GM18507 (cell line): ENCODE results near the gene TSKU.
"Not testable (repeated sequence)": the region's sequence is repeated elsewhere in the genome, so short reads cannot be mapped to it uniquely, and the experiment has no call there.

Experiments
- DNase-seq: peaks from one replicate; pipeline ENCODE4 v3.0.0; 2011; ENCODE audit warnings: low read depth; ENCODE audit not compliant: insufficient read length; ENCODE audit errors: extremely low spot score
- FAIRE-seq: peaks from 2 replicates; lab custom pipeline; 2011; peaks lifted over from hg19 to GRCh38; lab: Jason Lieb, UNC

The TSKU gene

GRCh38 chr11:76783294-76783895, at the start of gene TSKU:
Gene TSKU (plus strand): TSS chr11:76783356. CDS start chr11:76795617, 12,261 bp downstream.
- no peak for DNase-seq
- FAIRE-seq: no peak

- FAIRE-seq: not testable (repeated sequence)
Observed at GRCh38 chr11:76733906-76734305, 49.2 kb upstream of the TSKU start.

GRCh38 chr11:76734456-76735420, 48.4 kb upstream of the TSKU start:
- no peak for FAIRE-seq
- DNase-seq: no peak

More at GRCh38 chr11:76733906-76734305, 49.2 kb upstream of the TSKU start:
- peak; percentile 32 for DNase-seq

GRCh38 chr11:76735841-76736240, 47.3 kb upstream of the TSKU start:
- DNase-seq (no peak), FAIRE-seq (no peak)

- FAIRE-seq (no peak), DNase-seq (no peak)
Observed at GRCh38 chr11:76736266-76736665, 46.9 kb upstream of the TSKU start.

GRCh38 chr11:76736773-76737495, 46.2 kb upstream of the TSKU start:
- DNase-seq: no peak
- FAIRE-seq: no peak

- FAIRE-seq (no peak), DNase-seq (no peak)
Observed at GRCh38 chr11:76738618-76739240, 44.4 kb upstream of the TSKU start.

GRCh38 chr11:76739798-76740197, 43.4 kb upstream of the TSKU start:
- FAIRE-seq (no peak), DNase-seq (no peak)

- DNase-seq: no peak
- FAIRE-seq: no peak
Observed at GRCh38 chr11:76740772-76741171, 42.4 kb upstream of the TSKU start.

- no peak for DNase-seq
- no peak for FAIRE-seq
Observed at GRCh38 chr11:76742902-76743301, 40.3 kb upstream of the TSKU start.

GRCh38 chr11:76744186-76745043, 38.7 kb upstream of the TSKU start:
- no peak for FAIRE-seq
- DNase-seq: no peak

GRCh38 chr11:76745044-76745376, 38.1 kb upstream of the TSKU start:
- FAIRE-seq (no peak), DNase-seq (no peak)

GRCh38 chr11:76745561-76746207, 37.5 kb upstream of the TSKU start:
- FAIRE-seq: no peak
- DNase-seq: no peak

- no peak for FAIRE-seq
- no peak for DNase-seq
Observed at GRCh38 chr11:76747153-76747914, 35.8 kb upstream of the TSKU start.

GRCh38 chr11:76747915-76748860, 35.0 kb upstream of the TSKU start:
- DNase-seq: no peak
- FAIRE-seq: no peak

- FAIRE-seq: no peak
- DNase-seq: no peak
Observed at GRCh38 chr11:76748948-76749347, 34.2 kb upstream of the TSKU start.

- no peak for DNase-seq
- no peak for FAIRE-seq
Observed at GRCh38 chr11:76750067-76750466, 33.1 kb upstream of the TSKU start.
